Suppressor macrophage (primary cell): ENCODE data around the gene NR2F1-AS1.
A peak's percentile ranks its signal among the peaks of the same experiment; 100 is the strongest.

Source experiments
- DNase-seq, 4 experiments: peaks; one replicate each; pipeline ENCODE4 v3.0.0-alpha.2; 2020 to 2022

The NR2F1-AS1 gene

GRCh38 chr5:93603078-93603792 is 22.2 kb upstream of the NR2F1-AS1 start:
- no peak for DNase-seq

DNA sequence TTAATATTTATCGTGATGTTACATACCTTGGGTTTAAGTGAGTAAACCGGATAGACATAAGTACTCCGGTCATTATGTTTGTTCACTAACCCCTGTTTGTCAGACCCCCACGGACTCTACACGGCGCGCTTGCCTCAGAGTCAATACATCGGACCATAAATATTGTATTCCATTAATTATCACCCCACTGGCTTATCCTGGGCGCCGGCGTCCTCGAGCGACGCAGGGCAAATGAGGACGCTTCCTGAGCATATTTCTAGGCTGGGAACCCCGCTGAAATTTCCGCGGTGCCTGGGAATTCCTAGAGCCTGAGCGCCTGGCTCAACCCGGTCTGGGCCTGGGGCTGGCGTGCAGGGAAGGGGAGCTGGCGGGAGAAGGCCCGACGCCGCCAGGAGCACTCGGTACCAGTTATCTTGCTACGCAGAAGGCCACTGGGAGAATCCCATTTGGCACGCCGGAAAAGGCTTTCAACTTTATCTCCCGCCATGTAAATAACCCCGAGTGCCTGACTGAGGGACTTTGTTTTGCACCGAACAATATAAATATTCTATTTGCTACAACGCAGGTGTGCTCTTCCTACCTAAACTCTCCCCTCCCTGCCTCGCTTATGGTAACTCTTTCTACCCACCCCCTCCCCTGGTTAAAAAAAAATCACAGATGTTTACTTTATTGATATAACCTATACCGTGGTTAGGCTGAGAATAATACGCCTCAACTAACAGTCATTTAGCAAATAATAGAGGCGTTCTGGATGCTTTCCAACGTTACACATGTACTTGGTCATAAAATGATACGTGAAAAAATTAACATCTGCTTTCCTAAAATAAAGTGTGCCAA is 21.4 kb upstream of the NR2F1-AS1 start:
- no peak for DNase-seq

- no peak for DNase-seq
Measured at GRCh38 chr5:93601802-93602155, 20.8 kb upstream of the NR2F1-AS1 start.

DNA sequence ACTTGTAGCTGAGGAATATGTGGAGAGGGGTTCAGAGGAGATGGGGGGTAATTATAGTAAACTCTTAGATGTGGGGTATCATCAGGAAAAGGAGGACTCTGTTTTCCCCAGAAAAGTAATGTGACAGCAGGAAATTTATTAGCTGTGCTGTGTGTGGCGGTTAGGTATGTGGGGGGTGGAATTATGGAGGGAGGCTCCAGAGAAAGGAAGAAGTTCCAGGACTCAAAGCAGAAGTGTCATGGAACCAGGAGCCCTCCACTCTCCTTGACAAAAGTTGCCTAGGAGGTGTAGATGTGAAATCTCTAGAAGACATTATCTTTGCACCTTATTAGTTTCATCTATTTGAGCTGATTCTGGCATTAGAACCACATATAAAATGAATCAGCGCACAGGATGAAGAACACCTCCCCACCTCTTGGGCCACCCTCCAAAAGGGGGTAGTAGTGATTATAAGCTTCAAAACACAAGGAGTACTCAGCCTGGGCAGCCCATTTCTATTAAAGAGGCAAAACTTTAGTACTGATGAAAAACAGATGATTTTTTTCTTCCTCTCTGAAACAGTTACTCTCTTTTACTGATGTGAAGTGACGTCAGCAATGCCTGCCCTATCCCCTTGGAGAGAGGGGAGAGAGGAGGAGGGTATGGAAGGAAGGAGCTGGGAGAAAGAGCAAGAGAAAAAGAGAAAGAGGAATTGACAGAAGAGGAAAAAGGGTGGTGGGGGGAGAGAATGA is 20.2 kb upstream of the NR2F1-AS1 start:
- DNase-seq: no peak

DNA sequence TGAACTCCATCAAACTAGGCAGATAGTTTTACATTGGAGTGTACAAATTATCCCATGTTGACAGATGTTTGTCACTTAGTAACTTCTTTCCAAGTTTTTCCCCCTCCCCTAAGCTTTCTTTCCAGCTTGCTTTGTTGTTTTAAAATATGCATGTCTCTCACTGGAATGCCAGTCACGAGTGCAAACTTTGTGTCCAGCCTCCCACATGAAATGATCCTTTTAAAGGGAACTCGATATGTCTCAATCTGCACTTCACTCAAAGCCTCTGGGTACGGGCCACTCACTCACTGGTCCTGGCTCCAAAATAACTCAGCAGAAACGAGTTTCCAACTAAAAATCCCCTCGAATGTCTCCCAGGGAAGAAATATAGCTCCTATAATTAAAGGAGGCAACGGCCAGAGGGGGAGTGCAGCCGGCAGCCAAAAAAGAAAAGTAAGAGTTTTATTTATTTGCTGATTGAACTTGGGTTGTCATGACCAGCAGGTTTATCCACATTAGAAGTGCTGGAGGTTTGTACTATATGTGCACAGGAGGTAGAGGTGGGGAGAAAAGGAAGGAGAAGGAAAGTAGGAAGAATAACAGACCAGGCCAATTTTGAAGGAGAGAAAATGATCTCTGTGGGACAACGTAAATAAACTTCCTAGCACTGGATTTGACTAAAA is 19.5 kb upstream of the NR2F1-AS1 start:
- peak in 2 of 4 experiments; percentile 38 to 50 for DNase-seq

DNA sequence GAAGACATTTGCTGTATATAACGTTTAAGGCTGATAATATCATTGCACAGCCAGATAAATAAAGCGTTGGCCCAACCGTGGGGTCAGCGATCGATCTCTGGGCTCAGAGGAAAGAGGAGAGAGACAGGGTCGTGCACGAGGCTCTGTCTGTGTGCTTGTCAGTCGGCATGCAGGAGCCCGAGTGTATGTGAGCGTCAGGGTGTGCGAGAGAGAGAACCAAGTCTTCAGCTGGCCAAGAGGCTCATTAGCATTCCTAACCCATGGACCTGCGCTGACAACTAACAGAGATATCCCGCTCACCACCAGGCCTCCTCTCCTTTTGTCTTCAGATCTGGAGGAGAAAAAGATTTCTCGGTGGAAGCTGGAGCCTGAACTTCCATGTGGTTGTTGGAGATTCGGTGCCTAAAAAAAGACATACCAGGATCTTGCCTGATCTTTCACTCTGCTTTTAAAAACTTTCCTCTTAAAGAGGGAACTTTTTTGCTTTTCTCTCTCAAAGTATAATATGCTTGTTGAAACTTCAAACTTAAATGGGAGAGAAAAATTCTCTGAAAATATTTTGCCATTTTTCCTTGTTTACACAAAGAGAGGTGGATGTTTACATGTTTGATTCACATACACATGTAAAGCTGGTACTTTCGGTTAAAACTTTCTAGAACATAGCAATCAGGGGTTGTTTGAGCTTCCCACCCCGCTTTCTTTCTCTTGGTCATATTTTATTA is 18.5 kb upstream of the NR2F1-AS1 start:
- no peak for DNase-seq

GRCh38 chr5:93599001-93599379 is 18.0 kb upstream of the NR2F1-AS1 start:
- no peak for DNase-seq

- DNase-seq: no peak
Measured at GRCh38 chr5:93598091-93599000, 17.3 kb upstream of the NR2F1-AS1 start.

- DNase-seq: peak; percentile 31 to 66 (median 52)
Measured at GRCh38 chr5:93596676-93597490, 15.9 kb upstream of the NR2F1-AS1 start.

- no peak for DNase-seq
Measured at GRCh38 chr5:93596310-93596675, 15.3 kb upstream of the NR2F1-AS1 start.

DNA sequence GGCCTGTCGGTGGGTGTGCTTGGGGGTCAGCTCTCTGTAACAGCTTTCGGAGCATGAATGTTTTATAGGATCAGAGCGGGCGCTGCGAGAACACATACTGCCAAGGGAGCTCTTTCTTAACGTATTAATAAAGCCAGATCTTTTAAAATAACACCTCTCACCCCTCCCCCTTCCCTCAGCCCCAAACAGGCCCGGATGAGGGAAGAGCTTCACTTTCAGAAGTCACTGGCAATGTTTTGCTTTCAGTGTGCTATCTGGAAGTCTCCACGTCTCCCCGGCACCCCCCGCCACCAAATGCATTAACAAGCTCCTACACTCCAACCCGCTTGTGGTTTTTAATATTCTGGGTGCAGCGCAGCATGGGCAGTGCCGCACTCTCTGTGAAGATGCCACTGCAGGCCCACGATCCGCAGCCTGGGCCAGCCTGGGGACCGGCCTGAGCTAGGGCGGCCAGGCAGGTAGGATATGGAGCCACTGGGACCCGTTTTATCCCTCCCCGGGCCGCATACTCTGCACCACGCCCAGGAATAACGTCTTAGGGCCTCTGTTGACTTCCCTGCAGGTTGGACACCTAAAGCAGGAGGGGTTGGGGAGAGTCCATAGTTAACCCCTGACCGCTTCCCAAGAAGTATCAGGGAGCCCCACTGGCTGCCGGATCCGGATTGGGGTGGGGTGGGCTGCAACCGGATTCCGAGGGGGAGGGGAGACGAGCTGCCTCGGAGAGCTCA is 14.6 kb upstream of the NR2F1-AS1 start:
- no peak for DNase-seq

DNA sequence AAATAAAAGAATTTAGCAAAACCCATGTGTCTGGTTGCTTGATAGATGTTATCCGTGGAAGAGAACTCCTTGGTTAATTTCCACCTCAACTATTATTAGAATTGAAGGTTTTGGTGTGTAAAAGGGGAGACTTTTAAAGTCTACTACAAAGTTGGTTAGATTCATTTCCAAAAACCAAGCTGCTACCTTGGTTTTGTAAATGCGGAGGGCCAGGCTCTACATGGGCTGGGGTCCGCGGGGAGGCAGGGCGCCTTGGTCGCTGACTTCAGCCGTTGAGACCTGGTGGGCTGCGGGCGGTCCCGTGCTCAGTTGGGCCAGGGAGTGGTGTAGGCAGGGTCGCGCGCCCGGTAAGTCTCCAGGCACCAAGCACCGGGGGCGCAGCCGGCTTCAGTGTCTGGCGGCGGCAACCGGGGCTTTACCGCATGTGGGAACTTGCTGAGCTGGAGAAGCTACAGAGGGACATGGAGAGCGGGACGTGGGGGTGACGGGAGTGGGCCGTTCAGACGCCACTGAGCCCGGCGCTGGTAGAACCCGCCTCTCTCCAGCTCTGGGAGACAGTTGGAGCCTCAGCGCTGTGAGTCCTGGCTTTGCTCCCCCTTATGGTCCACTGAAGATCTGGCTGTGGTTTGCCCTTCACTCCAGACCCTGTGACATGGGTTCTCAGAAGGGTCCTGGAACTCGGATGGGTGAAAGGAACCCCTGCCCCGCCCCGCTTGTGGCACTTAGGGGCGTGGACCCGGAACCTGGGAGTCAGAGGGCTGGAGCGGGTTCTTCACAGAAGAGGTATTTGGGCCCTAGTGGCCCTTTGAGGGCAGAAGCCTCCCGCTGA is 13.8 kb upstream of the NR2F1-AS1 start:
- DNase-seq: no peak

- DNase-seq: no peak
Measured at GRCh38 chr5:93593476-93594131, 12.6 kb upstream of the NR2F1-AS1 start.

DNA sequence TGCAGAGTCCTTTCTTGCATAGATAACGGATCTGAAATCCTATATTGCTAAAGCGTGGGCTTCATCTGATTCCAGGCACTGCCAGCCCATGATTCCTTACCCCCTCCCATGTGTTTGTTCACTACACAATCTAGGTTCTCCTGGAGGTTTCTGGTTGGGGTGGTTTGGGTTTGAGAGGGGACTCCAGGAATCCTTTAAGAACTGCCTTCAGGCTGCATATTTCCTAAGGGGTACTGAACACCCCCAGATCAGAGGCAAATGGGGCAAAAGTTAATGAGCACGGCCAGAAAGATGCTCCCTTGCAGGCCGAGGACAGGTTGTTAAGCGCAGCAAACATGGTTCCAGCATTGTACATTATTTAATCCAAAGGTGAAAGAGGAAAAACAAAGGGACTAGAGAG is 11.9 kb upstream of the NR2F1-AS1 start:
- DNase-seq: no peak

GRCh38 chr5:93591323-93591945 is 10.4 kb upstream of the NR2F1-AS1 start:
- no peak for DNase-seq

- DNase-seq: no peak
Measured at GRCh38 chr5:93590493-93590892, 9.5 kb upstream of the NR2F1-AS1 start.

- no peak for DNase-seq
Measured at GRCh38 chr5:93589829-93590215, 8.8 kb upstream of the NR2F1-AS1 start.
